AG04450 (cell line): ENCODE results near the gene MCCC2. TPM values are rescaled to one million over a fixed set of nuclear protein-coding genes. Genes with fewer than 3 reads are reported as not detected.

Source experiments
- CTCF ChIA-PET: fragments of 300-600, 350-600 bp; formaldehyde crosslinking; extraction: SDS; loops from one replicate; lab custom pipeline; 2022; ENCODE audit warnings: antibody characterized with exemption, inconsistent platforms; lab: Charles Lee
- POLR2A ChIA-PET: fragments of 350-600 bp; formaldehyde crosslinking; extraction: SDS; loops from one replicate; lab custom pipeline; 2021; ENCODE audit warnings: antibody characterized with exemption, inconsistent platforms; lab: Yijun Ruan, JAX
- DNase-seq: peaks from one replicate; pipeline ENCODE4 v3.0.0-alpha.2; 2011; ENCODE audit warnings: low read depth, low spot score
- H3K27ac ChIP-seq: one replicate; pipeline ENCODE4 v1.5.1; 2012; ENCODE audit warnings: low read depth, low read length, control low read depth
- H3K27me3 ChIP-seq: one replicate; pipeline ENCODE4 v1.6.0; 2012; ENCODE audit warnings: low read length; ENCODE audit not compliant: control insufficient read depth, insufficient read depth
- H3K4me3 ChIP-seq: 2 replicates; pipeline ENCODE4 v1.5.1; 2011; ENCODE audit warnings: mild to moderate bottlenecking, low read depth, low read length, control low read depth
- H3K9me3 ChIP-seq: 2 replicates; pipeline ENCODE4 v1.5.1; 2012; ENCODE audit warnings: low read length; ENCODE audit not compliant: control insufficient read depth, insufficient read depth
- CTCF ChIP-seq: IDR thresholded peaks from 2 replicates; pipeline ENCODE4 v1.5.1; 2011; ENCODE audit warnings: low read depth, low read length, control low read depth, inconsistent platforms
- polyA plus RNA-seq: library from polyadenylated mRNA; depleted of rRNA; stranded (reverse); fragments of >200 nt; gene quantifications from 2 replicates; pipeline ENCODE4 v1.2.3, GENCODE V29; 2011

The MCCC2 gene
- polyA plus RNA-seq, 1 experiment, result 30.7 TPM

- no peak for DNase-seq
- H3K27me3 ChIP-seq, result no peaks in the 10 kb centered on the region
- no peak for TF ChIP-seq CTCF
- ChIA-PET CTCF (interaction anchor here (1.9 kb wide), 1 partner anchor 18 kb away, joined by 5 read pairs; no protein-coding TSS in a partner anchor), POLR2A (no interaction called here)
- H3K9me3 ChIP-seq, result no peaks in the 10 kb centered on the region
- no peak overlapping the region for H3K4me3 ChIP-seq
- H3K27ac ChIP-seq, result no peak overlapping the region
Measured at GRCh38 chr5:71582945-71583584, 4.1 kb upstream of the MCCC2 start.

- ChIA-PET POLR2A (interaction anchor here (1.1 kb wide), 1 partner anchor 248 kb away, joined by 3 read pairs; no protein-coding TSS in a partner anchor), CTCF (interaction anchor here (1.2 to 2.2 kb wide), 2 partner anchors 15 to 111 kb away, joined by 4 read pairs; no protein-coding TSS in a partner anchor)
- Histone ChIP-seq H3K4me3 (peak overlapping the region; percentile 79), H3K9me3 (no peaks in the 10 kb centered on the region), H3K27me3 (no peaks in the 10 kb centered on the region), H3K27ac (peak overlapping the region; percentile 40)
- no peak for DNase-seq
- no peak for TF ChIP-seq CTCF
Measured at GRCh38 chr5:71586052-71586940, 844 bp upstream of the MCCC2 start.

GRCh38 chr5:71587766-71588532, 809 bp downstream of the MCCC2 start:
- Histone ChIP-seq H3K4me3 (peak overlapping the region; percentile 79), H3K27me3 (no peaks in the 10 kb centered on the region), H3K27ac (no peak overlapping the region), H3K9me3 (no peaks in the 10 kb centered on the region)
- ChIA-PET POLR2A (interaction anchor here (0.6 kb wide), 1 partner anchor 15 kb away, joined by 5 read pairs; no protein-coding TSS in a partner anchor), CTCF (interaction anchor here (0.6 to 6.3 kb wide), 5 partner anchors 13 to 956 kb away, joined by 4 to 48 read pairs (median 6); no protein-coding TSS in a partner anchor)
- no peak for DNase-seq
- no peak for TF ChIP-seq CTCF

- CTCF ChIA-PET, result interaction anchor here (0.7 to 6.3 kb wide), 2 partner anchors 12 to 45 kb away, joined by 4 to 48 read pairs; no protein-coding TSS in a partner anchor
- POLR2A ChIA-PET, result no interaction called here
- no peaks in the 10 kb centered on the region for H3K27me3 ChIP-seq
Measured at GRCh38 chr5:71588533-71588885, 1.4 kb downstream of the MCCC2 start.

More at GRCh38 chr5:71588533-71588885, 1.4 kb downstream of the MCCC2 start:
- H3K4me3 ChIP-seq, result no peak overlapping the region
- no peak for TF ChIP-seq CTCF
- no peak for DNase-seq
- H3K9me3 ChIP-seq, result no peaks in the 10 kb centered on the region
- no peak overlapping the region for H3K27ac ChIP-seq
